LNCaP clone FGC (cell line): ENCODE measurements around the gene RASSF3.
"Not testable (repeated sequence)": the region's sequence is repeated elsewhere in the genome, so short reads cannot be mapped to it uniquely, and the experiment has no call there.

ENCODE experiments used
- DNase-seq: peaks from one replicate; pipeline ENCODE4 v3.0.0-alpha.2; 2011; ENCODE audit warnings: low read depth
- H3K4me3 ChIP-seq: 2 replicates; pipeline ENCODE4 v1.5.1; 2011; ENCODE audit warnings: mild to moderate bottlenecking, low read depth, low read length, control low read depth
- TF ChIP-seq, protein P1 (sequence below): IDR thresholded peaks from 2 replicates; pipeline ENCODE4 v1.5.1; 2012; ENCODE audit warnings: mild to moderate bottlenecking; ENCODE audit not compliant: control insufficient read depth, insufficient read depth; ENCODE audit errors: extremely low read depth

Gene RASSF3

DNA sequence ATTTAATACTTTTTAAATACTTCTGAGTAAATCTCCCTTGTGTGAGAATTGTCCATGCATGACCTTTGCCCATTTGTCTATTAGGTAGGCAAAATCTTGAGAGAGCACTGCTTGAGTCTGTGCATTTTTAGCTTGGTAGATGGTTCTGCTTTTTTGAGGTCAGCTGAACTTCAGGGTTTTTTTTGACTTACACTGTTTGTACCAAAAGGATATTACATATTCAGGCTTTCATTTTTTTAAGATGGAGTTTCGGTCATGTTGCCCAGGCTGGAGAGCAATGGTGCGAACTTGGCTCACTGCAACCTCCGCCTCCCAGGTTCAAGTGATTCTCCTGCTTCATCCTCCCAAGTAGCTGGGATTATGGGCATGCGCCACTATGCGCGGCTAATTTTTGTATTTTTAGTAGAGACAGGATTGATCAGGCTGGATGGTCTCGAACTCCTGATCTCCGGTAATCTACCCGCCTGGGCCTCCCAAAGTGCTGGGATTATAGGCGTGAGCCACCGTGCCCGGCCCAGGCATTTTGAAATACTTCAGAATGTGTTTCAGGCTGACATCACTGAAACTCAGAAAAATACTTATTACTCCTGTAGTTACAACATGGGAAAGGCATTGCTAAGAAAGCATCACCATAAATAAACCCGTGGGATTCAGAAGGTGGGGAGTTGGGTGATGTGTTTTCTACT lies 11.1 kb downstream of the RASSF3 start:
- no peak for DNase-seq
- TF ChIP-seq, protein P1, sequence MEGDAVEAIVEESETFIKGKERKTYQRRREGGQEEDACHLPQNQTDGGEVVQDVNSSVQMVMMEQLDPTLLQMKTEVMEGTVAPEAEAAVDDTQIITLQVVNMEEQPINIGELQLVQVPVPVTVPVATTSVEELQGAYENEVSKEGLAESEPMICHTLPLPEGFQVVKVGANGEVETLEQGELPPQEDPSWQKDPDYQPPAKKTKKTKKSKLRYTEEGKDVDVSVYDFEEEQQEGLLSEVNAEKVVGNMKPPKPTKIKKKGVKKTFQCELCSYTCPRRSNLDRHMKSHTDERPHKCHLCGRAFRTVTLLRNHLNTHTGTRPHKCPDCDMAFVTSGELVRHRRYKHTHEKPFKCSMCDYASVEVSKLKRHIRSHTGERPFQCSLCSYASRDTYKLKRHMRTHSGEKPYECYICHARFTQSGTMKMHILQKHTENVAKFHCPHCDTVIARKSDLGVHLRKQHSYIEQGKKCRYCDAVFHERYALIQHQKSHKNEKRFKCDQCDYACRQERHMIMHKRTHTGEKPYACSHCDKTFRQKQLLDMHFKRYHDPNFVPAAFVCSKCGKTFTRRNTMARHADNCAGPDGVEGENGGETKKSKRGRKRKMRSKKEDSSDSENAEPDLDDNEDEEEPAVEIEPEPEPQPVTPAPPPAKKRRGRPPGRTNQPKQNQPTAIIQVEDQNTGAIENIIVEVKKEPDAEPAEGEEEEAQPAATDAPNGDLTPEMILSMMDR: no peak
- no peak overlapping the region for H3K4me3 ChIP-seq

DNA sequence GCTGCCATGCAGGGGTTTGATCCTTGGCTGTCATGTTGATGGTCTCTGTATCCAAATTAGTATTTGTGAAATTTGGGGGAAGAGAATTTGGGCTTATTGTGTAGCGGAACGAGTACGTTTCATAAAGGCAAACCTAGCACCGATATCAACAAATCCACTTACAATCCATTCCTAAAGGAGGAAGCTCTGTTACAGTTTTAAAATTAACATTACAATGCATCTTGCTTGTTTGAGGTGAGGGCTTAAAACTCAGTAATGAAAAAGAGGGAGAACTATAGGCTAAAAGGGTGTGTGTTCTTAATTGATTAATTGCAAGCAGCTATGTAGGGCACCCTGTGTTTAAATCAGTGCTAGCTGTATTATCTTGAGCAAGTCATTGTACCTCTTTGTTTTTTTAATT lies 13.7 kb downstream of the RASSF3 start:
- TF ChIP-seq, protein P1: no peak
- DNase-seq: no peak
- H3K4me3 ChIP-seq: peak overlapping the region; percentile 50; the same call in 1 of the 2 replicates

DNA sequence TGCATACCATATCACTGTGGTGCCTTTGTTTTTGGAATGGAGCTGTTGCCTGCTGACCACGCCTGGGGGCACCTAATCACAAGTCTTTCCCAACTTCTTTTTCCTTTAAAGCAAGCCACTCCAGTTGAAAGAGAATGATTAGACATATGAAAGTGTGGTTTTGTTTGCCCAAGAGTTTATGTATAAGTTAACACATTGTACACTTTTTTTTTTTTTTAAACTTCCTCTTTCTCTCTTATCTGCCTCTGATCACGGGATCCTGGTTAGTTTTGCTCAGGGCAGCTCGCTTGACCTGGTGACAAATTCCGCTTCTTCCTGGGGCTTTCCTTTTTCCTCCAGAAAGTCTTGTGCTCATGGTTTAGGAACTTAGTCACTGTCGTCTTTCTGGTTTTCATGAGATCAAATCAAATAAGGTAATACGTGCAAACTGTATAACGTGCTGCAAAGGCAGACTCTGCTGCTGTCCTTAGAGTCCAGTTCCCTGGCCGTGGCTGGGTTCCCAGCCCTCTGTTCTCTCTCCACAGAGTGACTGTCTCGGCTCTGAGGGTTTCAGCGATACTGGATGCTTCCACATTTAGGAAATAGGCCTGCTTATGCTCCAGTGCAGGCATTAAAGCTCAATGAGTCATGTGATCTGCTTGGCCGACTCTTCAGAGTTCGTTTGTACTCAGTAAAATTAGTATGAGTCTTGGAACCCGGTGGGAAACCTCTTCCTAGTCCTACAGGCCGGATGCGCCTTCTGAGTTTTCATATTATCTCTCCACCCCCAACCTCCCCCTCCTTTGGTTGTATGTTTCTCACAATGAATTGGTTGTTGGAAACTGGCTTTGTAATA lies 15.2 kb downstream of the RASSF3 start:
- DNase-seq: peak; percentile 85

DNA sequence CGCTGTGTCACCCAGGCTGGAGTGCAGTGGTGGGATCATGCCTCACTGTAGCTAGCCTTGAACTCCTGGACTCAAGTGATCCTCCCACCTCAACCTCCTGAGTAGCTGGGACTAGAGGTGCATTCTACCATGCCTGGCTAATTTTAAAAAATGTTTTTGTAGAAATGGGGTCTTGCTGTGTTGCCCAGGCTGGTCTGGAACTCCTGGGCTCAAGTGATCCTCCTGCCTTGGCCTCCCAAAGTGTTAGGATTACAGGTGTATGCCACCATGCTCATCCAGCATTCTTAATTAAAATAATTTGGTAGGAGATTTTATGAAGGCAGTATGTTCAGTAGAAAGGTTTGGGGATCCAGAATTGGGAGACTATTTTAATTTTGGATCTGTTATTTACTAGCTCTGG lies 16.3 kb downstream of the RASSF3 start:
- not testable (repeated sequence) for DNase-seq, H3K4me3 ChIP-seq

More for the DNA sequence above, 15.2 kb downstream of the RASSF3 start:
- TF ChIP-seq, protein P1: 0 out of 2 replicates have a peak, but pooled peaks have one; percentile 0
- peak overlapping the region; percentile 50 for H3K4me3 ChIP-seq

DNA sequence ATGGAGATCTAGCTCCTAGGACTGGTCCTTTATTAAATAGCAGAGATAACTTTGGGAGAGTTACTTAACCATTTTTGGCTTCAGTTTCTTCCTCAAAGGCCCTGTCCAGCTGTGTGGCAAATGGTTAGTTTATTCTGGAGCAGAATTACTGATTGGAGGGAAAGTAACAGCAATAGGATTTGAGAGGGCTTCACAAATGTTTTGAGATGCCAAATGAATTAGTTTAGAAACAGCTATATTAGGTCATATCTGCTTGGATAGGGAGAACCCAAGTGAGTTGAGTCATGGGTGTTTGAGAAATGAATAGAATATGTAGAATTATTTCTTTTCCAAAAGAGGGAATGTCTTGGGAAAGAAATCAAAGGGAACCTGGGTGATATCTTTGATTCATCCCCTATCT lies 17.5 kb downstream of the RASSF3 start:
- TF ChIP-seq, protein P1: no peak
- no peak for DNase-seq
- H3K4me3 ChIP-seq: no peak overlapping the region

DNA sequence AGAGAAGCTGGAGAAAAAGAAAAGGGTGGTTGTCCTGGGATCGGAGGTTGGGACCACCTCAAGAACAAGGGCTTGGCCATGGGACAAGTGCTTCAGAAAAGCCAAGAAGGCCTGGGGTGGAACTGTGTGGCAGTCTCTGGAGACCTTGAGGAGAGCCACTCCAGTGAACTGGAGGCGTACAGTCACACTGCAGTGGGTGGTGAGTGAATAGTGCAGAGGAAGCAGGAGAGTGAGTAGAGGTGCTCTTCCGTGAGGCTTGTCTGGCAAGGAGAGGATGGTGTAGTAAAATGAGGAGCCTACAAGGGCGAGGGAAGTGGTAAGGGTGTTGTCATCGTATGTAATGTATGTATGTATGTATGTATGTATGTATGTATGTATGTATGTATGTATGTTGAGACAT lies 20.9 kb downstream of the RASSF3 start:
- TF ChIP-seq, protein P1: no peak
- DNase-seq: no peak
- H3K4me3 ChIP-seq: no peak overlapping the region

DNA sequence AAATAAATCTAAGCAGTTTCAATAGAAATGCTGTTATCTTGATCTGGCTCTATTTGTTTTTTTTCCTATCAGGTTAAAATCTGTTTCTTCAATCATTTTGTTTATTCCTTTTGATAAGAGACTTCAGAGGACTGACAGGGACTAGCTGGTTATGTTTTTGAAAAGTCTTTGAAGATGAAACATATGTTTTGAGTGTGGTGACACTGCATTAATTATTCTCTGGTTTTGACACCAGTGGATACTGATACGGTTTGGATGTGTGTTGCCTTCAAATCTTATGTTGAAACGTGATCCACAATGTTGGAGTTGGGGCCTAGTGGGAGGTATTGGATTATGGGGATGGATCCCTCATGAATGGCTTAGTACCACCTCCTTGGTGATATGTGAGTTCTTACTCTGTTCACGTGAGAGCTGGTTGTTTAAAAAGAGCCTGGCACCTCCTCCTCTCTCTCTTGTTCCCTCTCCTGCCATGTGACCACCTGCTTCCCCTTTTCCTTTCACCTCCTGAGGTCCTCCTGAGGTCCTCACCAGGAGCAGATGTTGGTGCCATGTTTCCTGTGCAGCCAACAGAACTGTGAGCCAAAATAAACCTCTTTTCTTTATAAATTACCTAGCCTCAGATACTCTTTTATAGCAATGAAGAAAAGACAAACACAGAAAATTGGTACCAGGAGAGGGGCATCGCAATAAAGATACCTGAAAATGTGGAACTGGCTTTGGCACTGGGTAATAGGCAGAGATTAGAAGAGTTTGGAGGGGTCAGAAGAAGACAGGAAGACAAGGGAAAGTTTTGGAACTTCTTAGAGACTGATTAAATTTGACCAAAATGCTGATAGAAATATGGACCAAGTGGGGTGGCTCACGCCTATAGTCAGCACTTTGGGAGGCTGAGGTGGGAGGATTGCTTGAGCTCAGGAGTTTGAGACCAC lies 23.0 kb downstream of the RASSF3 start:
- no peak overlapping the region for H3K4me3 ChIP-seq
- TF ChIP-seq, protein P1: no peak
- no peak for DNase-seq
